Fibroblast of upper back skin (primary cell): ENCODE data around the gene SLC10A4.
A peak's percentile ranks its signal among the peaks of the same experiment; 100 is the strongest.

Experiments used
- DNase-seq: peaks from one replicate; pipeline ENCODE4 v3.0.0-alpha.2; 2013

Gene SLC10A4

DNA sequence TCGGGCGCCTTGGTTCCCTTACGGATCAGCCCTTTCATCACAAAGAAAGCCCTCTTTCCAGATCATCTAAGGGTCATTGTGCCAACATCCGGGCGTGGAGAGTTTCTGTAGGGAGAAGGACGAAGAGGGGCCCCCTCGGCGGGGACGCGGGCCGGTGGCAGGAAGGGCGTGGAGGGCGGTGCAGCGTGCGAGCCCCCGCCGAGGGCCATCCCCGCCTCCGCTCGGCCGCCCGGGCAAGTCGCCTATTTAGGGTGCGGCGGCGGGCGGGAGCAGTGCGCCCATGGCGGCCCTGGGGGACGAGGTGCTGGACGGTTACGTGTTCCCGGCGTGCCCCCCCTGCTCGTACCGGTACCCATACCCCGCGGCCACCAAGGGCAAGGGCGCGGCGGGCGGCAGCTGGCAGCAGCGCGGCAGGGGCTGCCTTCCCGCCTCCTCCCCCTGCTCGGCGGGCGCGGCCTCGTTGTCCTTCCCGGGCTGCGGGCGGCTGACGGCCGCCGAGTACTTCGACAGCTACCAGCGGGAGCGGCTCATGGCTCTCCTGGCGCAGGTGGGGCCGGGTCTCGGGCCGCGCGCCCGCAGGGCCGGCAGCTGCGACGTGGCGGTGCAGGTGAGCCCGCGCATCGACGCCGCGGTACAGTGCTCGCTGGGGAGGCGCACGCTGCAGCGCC lies 7.0 kb downstream of the SLC10A4 start, which contains the start of gene ZAR1:
ZAR1 (plus strand) TSS at position 241 of the 668 bp plus-strand sequence; CDS start at position 281, 40 bp downstream.
- DNase-seq, result no peak

DNA sequence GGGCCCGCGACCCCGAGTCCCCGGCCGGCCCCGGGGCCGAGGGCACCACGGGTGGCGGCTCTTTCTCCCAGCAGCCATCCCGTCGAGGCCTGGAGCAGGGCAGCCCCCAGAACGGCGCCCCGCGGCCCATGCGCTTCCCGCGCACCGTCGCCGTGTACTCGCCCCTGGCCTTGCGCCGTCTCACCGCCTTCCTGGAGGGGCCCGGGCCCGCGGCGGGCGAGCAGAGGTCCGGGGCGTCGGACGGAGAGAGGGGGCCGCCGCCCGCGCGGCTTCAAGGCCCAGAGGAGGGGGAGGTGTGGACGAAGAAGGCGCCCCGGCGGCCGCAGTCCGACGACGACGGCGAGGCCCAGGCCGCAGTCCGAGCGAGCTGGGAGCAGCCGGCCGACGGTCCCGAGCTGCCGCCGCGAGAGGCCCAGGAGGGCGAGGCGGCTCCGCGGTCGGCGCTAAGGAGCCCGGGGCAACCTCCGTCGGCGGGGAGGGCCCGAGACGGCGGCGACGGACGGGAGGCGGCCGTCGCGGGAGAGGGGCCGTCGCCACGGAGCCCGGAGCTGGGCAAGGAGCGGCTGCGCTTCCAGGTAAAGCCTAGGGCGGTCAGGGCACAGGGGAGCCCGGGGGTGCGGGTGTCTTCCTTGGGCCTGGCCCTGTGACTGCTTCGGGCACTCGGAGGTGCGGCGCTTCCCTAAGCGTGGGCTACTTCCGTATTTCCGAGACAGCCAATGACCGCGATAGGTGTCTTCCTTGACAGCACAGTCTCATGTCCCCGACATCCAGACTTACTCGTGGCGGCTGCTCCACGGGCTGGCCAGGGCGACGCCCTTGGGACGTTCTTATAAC lies 7.8 kb downstream of the SLC10A4 start:
- DNase-seq, result no peak

DNA sequence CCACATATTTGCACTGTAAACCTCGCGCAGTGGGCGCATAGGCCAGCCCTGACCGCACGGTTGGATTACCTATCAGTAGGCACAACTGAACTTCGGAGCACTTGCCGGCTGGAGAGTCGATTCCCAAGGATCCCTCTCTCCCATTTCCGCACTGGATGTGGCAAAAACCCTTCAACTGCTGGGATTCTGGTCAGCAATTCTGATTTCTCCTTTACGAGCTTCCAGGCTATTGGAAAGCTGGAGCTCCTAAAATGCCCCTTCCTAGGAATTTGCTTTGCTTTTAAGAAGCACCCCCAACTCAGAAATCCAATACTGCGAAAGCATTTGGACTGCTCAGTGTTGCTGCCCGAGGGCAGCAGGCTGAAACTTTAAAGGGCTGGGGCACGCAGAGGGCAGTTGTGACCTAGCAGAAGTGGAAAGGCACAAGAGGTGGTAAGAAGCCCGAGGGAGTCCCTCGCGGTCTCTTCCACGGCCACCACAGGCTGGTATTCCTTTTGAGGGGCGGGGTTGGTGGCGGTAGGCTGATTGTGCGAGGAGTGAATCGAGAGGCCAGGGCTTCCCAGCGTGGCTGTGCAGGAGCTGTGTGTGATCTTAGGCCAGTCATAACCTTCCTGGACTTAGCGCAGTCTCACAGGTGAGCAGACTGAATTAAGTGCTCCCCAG lies 8.5 kb downstream of the SLC10A4 start:
- DNase-seq, result no peak

DNA sequence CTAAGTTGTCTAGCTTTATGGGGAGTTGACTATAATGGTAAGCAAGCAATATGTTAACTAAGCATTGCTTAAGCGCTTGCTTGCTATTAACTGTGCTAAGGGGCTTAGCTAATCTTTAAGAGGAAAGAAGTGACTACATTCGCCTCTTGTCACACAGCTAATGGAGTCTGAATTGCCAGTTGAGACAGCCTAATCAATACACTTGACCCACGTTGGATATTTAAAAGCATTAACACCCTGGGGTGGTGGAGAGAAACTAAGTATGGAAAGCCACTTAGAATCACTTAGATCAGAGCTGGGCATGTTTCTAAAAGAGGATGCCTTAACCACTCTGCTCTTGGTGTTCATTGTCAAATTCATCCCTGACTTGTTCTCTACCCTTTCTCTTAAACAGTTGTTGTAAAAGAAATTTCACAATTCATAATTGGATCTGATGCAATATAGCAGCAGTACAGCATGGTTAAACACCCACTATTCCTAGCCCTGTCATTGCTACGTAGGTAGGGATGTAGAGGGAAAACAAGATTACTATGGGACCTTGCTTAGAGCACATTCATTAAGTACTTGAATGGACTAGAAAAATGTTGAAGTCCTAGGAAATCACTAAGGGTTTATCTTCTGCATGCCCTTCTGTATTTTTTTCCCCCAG lies 10.4 kb downstream of the SLC10A4 start:
- no peak for DNase-seq

DNA sequence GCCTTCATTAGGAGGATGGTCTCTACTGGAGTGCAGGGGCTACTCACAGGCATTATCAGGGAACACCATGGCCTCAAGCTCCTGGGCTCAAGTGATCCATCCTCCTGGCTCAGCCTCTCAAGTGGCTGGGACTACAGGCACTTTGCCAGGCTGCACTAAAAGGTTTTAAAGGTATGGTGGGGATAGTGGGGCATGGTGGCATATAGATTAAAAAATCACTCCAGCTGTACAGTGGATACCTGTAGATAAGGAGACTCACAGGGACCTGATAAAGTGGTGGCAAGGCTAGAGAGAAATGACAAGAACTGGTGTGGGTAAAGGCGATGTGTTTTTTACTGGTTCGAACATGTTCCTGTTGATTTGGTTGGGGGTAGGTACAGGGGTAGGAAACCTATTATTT lies 12.8 kb downstream of the SLC10A4 start:
- no peak for DNase-seq

DNA sequence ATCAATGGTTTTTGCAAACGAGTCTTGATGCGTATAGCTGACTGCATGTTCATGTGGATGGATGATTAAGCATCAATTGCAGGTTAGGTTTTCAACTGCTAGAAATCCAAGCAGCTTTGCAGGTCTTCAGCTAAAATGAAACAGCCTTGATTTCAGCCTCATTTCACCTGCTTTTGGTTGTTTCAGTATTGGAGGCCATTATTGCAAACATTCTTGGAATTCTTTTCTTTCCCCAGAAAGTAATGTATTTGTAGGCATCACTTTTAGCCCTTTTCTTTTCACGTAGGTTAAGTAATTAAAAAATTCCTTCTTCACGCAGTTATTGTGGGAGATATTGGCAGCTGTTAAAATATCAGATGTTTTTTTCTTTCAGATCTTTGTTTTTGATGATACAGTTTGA lies 15.8 kb downstream of the SLC10A4 start:
- no peak for DNase-seq

DNA sequence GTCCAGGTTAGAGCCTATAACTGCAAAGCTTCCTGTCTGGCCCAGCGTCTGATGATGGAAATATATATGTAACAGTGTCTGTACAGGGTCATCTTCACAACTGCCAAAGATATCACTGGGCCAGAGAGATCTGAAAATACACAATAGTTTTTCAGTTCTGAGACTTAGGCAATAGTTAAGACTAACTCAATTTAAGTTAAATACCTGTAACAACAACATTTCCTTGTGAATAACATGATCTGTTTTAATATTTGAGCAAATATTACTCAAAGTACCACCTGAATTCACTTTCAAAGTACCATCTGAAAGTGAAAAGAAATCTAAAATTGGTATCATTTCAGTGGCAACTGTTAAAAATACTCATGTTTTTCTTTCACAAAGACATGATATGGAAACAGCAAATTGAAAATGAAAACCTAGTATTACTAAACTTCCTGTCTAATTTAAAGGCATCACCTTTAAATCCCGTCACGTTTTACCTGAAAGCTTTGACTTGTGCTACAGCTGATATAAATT lies 16.5 kb downstream of the SLC10A4 start:
- DNase-seq, result no peak

DNA sequence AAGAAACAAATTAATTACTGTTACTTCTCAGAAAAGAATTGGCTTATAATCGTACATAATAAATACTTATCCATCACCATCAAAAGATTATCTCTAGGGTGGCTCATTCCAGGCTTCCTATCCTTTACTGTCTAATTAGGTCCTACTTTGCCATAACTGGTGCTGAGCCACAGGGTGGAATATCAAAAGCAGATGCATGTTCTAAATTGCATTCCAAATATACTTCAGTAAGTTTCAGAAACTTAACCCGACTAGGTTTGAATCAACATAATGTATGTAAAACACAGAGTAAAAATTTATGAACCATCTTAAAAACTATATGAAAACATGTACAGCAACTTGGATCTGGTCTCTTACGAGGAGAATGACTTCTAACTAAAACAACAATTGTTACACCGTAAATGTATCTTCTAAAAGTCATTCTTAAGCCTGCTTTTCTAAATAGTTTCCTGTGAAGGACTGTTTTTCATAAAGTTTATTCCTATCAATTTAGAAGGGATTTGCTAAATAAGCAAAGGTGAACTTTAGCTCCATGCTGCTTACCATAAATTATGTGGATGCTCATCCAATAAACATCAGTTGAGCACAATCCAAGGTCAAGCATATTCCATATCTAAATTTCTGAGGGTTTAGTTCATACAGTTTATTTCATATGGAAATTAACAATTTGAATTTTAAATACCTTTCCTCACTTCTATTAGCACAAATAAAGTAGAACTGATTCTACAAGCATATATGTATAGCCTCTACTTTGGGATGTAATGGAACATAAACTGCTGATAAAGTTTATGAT lies 20.3 kb downstream of the SLC10A4 start:
- no peak for DNase-seq

DNA sequence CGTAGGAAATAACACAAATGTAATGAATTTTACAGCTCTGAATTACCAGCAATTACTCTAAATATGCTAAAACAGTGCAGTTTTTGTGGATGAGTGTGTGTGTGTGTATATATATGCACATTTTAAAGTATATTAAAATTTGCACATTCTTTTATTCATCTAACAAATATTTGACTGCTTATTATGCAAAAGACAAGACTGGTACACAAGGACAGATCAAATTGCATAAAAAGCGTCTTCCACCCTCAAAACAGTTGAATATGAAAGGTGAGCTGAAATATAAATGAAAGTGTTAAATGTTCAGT lies 20.8 kb downstream of the SLC10A4 start:
- DNase-seq, result no peak

DNA sequence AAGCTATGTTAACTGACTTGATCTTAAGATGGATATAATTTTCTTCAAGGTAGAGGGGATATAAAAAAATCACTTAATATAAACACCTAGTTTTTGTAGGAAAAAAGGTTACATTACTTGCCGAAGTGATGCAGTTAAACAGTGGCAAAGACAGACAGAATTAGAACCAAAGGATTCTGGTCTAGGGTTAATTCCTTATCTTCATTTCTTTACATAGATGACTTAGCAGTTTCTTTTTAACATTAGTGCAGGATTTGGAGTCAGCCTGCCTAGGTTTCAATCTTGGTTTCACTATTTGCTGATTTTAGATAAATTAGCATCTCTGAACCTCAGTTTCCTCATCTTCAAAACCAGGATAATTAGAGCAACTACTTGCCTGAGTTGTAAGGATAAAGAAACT lies 21.2 kb downstream of the SLC10A4 start:
- no peak for DNase-seq

DNA sequence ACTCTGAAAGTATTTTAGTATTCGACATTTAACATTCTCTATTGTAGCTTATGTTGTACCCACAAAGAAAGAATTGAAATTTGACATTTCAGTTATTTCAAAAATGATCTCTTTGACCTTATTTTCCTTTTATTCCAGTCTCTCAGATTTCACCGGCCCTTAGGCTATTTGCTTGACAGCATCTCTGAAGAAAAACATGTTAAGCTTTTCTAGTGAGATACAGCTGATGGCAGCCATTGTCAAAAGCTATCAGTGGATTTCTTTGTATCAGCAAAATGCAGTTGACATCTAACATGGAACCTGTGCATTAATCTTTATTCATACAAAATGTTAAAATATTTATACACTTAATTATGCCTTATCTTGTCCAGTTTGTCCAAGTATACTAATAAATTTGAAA lies 23.6 kb downstream of the SLC10A4 start:
- no peak for DNase-seq

DNA sequence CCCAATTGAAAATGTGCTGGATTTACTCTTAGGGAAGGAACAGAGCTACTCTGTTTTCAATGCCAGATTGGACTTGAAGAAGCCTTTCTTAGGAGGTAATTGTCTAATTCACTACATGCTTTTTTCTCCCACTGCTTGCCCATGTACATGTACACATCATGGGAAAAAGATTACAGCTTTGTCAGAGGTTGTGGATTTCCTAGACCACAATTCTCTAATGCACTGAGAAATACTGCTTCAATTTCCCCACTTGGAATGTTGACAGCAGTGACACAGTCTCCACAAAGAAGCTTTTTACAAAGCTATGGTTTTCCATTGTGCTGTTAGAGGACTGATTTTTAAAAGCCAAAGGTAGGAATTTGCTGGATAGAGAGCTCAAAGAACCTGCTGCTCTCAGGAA lies 26.4 kb downstream of the SLC10A4 start:
- peak; percentile 40 for DNase-seq

DNA sequence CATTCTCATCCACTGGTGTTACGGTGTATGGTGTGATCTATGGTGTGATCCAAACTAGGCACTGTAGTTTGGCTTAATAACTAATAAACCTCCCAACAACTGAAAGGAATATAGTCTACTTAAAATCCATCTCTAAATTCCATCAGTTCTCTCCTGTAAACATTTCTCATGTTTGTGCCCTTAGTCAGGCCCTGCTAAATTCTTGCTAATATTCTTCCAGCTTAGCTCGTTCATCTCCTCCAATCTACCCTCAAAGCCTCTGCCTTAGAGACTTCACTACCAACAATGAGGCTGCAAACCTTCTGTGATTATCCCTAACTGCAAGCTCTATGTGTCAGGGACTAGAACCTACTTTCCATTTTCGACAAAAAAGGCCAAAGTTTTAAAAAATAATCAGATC lies 35.0 kb downstream of the SLC10A4 start:
- DNase-seq, result no peak

DNA sequence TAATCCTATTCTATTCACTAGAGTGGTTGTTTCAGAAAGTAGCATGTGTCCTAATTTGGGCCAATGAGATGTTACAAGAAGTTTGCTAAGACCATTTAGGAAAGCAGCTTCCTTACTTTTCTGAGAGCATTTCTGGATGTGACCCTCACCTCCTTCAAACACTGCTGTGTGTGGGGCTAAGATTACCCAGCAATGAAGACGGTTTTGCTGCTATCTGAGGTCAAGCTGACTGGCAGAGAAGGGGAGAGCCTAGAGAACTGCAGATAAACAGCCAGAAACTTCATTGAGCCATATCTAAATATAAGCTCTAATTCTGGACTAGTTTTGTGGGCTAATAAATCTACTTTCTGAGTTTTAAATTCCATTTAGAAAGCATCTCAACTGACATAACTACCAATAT lies 43.3 kb downstream of the SLC10A4 start:
- no peak for DNase-seq

DNA sequence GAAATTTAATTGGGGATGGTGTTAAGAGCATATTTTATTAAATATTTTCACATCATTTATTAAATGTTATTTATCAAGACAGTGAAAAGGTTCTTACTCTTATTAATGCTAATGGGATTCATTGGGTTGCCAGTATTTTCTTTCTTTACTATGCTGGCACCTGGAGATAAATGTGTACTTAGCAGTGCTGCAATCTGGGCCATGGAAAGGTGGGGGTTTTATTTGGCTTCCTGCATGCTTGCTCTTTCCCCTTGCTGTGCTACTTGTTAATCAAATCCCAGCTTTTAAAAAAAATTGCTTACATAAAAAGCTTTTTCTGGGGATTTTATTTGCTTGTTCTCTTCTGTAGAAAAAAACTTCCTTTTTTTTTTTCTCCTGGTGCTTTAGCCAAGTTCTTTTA lies 55.2 kb downstream of the SLC10A4 start:
- no peak for DNase-seq
